A673 (cell line): ENCODE measurements around the gene PPP2R5E.

Experiments used
- CTCF ChIP-seq: fragments of 300-800, 200-600 bp; sonication (generic); conservative IDR thresholded peaks from 2 replicates; pipeline ENCODE4 v1.5.1; 2017; ENCODE audit warnings: low read depth, mild to moderate bottlenecking, antibody characterized with exemption, low read length, moderate library complexity, mixed read lengths
- EZH2 ChIP-seq: fragments of 200-600 bp; sonication (generic); IDR thresholded peaks from 2 replicates; pipeline ENCODE4 v1.6.1; 2017; ENCODE audit warnings: borderline replicate concordance, low read depth, mild to moderate bottlenecking, mixed read lengths, antibody characterized with exemption, low read length; ENCODE audit not compliant: poor library complexity, severe bottlenecking

GRCh38 chr14:63413009-63413408, 130.2 kb downstream of the PPP2R5E start:
- TF ChIP-seq CTCF (no peak), EZH2 (no peak)
